ENCODE results near the gene CLPTM1.

DNA sequence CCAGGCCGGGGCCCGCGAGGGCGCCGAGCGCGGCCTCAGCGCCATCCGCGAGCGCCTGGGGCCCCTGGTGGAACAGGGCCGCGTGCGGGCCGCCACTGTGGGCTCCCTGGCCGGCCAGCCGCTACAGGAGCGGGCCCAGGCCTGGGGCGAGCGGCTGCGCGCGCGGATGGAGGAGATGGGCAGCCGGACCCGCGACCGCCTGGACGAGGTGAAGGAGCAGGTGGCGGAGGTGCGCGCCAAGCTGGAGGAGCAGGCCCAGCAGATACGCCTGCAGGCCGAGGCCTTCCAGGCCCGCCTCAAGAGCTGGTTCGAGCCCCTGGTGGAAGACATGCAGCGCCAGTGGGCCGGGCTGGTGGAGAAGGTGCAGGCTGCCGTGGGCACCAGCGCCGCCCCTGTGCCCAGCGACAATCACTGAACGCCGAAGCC is 46.3 kb upstream of the CLPTM1 start:
- TF ChIP-seq POLR2A (IDR thresholded peaks at IDR 0.05) = no peak
- TF ChIP-seq CTCF (IDR thresholded peaks at IDR 0.05) = no peak
